Pancreas (tissue), 10 donors: ENCODE results near the gene BAZ2B. TPM values are rescaled to one million over a fixed set of nuclear protein-coding genes. Genes with fewer than 3 reads are reported as not detected.
A peak's percentile ranks its signal among the peaks of the same experiment; 100 is the strongest.

Experiments
- ATAC-seq, 4 donors: fragments of 200-7000 bp; cut with Tn5 transposase; one replicate each; pipeline versions ENCODE4 v1.8.0 to v1.9.1; 2020; ENCODE audit warnings: mild to moderate bottlenecking in 4 of 4, moderate library complexity in 4 of 4
- DNase-seq, 6 donors: peaks; one replicate each; pipeline ENCODE4 v3.0.0-alpha.2; 2020
- FAIRE-seq: peaks from 2 replicates; lab custom pipeline; 2012; peaks lifted over from hg19 to GRCh38; lab: Jason Lieb, UNC
- H3K27ac ChIP-seq, 4 donors: fragments of 200-600 bp; sonication (generic); 1 replicate in 3 of 4; 2 replicates in 1 of 4; pipeline versions ENCODE4 v1.5.0 to v1.8.0; 2020
- H3K27me3 ChIP-seq, 4 donors: fragments of 200-600 bp; one replicate each; pipeline ENCODE4 v1.8.0; 2021
- H3K36me3 ChIP-seq, 3 donors: fragments of 200-600 bp; sonication (generic) in 1 of 3; one replicate each; pipeline versions ENCODE4 v1.5.0 to v1.8.0; 2020 to 2021
- H3K4me1 ChIP-seq, 3 donors: fragments of 200-600 bp; one replicate each; pipeline ENCODE4 v1.8.0; 2021
- H3K4me3 ChIP-seq, 4 donors: fragments of 200-600 bp; sonication (generic) in 2 of 4; one replicate each; pipeline versions ENCODE4 v1.5.0 to v1.8.0; 2020 to 2021
- H3K9me3 ChIP-seq, 4 donors: fragments of 200-600 bp; one replicate each; pipeline ENCODE4 v1.8.0; 2021
- CTCF ChIP-seq, 4 donors: fragments of 200-600 bp; sonication (generic) in 3 of 4; IDR thresholded peaks; one replicate each; pipeline versions ENCODE4 v1.5.0 to v1.8.0; 2021; ENCODE audit warnings: antibody characterized with exemption in 4 of 4
- WGBS, 2 donors: extraction: QIAGEN DNeasy Blood & Tissue Kit; methylation state at CpG; one replicate each; pipeline ENCODE4 v1.1.7; 2013; 5-methylcytosine and 5-hydroxymethylcytosine counted together
- intact Hi-C, 3 donors: fragments of 100-400 bp; cut with DNase I; formaldehyde crosslinking; loops; one replicate each; pipeline versions ENCODE4 v1.11.1 to v1.14.2; 2022
- polyA plus RNA-seq, 2 donors: library from polyadenylated mRNA; stranded (reverse); fragments of 200-250 nt; gene quantifications; one replicate each; pipeline ENCODE4 v1.2.3, GENCODE V29; 2013
- total RNA-seq, 6 donors: library from RNA; stranded (reverse); fragmentation: NEBNext Ultra II Directional in 4 of 6; extraction: Animal tissue kit (Norgen Biotek cat#: 25700) in 4 of 6; gene quantifications; one replicate each; pipeline versions ENCODE4 v1.2.1 to v1.2.4, GENCODE V29; 2021 to 2023
- donor health status: healthy with polysubstance abuse.
- donor health status: DM: no; HTN: no; CAD: no; lungs with moderate emphysema.
- donor health status: DM: no; HTN: no; CAD: no.
- donor health status: control.
- donor health status: control.
- donor health status: Bipolar disorder and iron deficiency.
- donor health status: DM: yes; HTN: yes; CAD: no.
- donor health status: DM: no; HTN: no; CAD: no.
- donor health status: DM: no; HTN: no; CAD: no.
- donor health status: DM: yes; HTN: yes; CAD: no.

BAZ2B gene
- total and polyA plus RNA-seq, 8 donors, result 14.4 to 52.1 (median 34.4) TPM

GRCh38 chr2:159445307-159445706, 171.0 kb downstream of the BAZ2B start:
- no peak for DNase-seq
- peaks cover 0 to 3% (median 0%) of the 10 kb centered on the region in 3 donors for H3K4me1 ChIP-seq
- FAIRE-seq, result no peak
- TF ChIP-seq CTCF (IDR thresholded peaks at IDR 0.05), result no peak
- H3K36me3 ChIP-seq, result peaks cover 0 to 30% (median 24%) of the 10 kb centered on the region in 3 donors
- no peak overlapping the region for H3K4me3 ChIP-seq
- ATAC-seq, result no peak
- no peaks in the 10 kb centered on the region for H3K27me3 ChIP-seq
- intact Hi-C loops, result no loop called here
- no peak overlapping the region for H3K27ac ChIP-seq
- no peaks in the 10 kb centered on the region for H3K9me3 ChIP-seq

GRCh38 chr2:159444754-159445153, 171.6 kb downstream of the BAZ2B start:
- Histone ChIP-seq H3K4me3 (no peak overlapping the region), H3K27me3 (no peaks in the 10 kb centered on the region), H3K27ac (no peak overlapping the region), H3K36me3 (peaks cover 0 to 30% (median 24%) of the 10 kb centered on the region in 3 donors), H3K4me1 (peaks cover 0 to 3% (median 0%) of the 10 kb centered on the region in 3 donors), H3K9me3 (no peaks in the 10 kb centered on the region)
- ATAC-seq (no peak), DNase-seq (no peak), FAIRE-seq (no peak)
- no peak for TF ChIP-seq CTCF (IDR thresholded peaks at IDR 0.05)
- intact Hi-C loops, result no loop called here

GRCh38 chr2:159442159-159442852, 174.0 kb downstream of the BAZ2B start:
- Histone ChIP-seq H3K27ac (no peak overlapping the region), H3K36me3 (peaks cover 0 to 28% (median 21%) of the 10 kb centered on the region in 3 donors), H3K27me3 (no peaks in the 10 kb centered on the region), H3K4me1 (peaks cover 4 to 13% (median 6%) of the 10 kb centered on the region in 3 donors), H3K9me3 (no peaks in the 10 kb centered on the region), H3K4me3 (no peak overlapping the region)
- intact Hi-C loops, result no loop called here
- 71 to 78% methylated on average over 2 of the region's 2 CpGs for WGBS, 2 donors
- no peak for DNase-seq
- no peak for TF ChIP-seq CTCF (IDR thresholded peaks at IDR 0.05)
- ATAC-seq, result no peak
- FAIRE-seq, result no peak

- no peak overlapping the region for H3K27ac ChIP-seq
- ATAC-seq, result no peak
- intact Hi-C loops, result no loop called here
- H3K4me3 ChIP-seq, result no peak overlapping the region
- 13 to 22% methylated on average over 1 of the region's 1 CpG for WGBS, 2 donors
- peaks cover 4 to 14% (median 6%) of the 10 kb centered on the region in 3 donors for H3K4me1 ChIP-seq
- no peak for DNase-seq
- H3K27me3 ChIP-seq, result no peaks in the 10 kb centered on the region
- peaks cover 0 to 26% (median 18%) of the 10 kb centered on the region in 3 donors for H3K36me3 ChIP-seq
- no peaks in the 10 kb centered on the region for H3K9me3 ChIP-seq
- TF ChIP-seq CTCF (IDR thresholded peaks at IDR 0.05), result no peak
- FAIRE-seq, result no peak
These were observed 175.2 kb downstream of the BAZ2B start for GRCh38 chr2:159441182-159441581.

GRCh38 chr2:159439421-159439820, 176.9 kb downstream of the BAZ2B start:
- Histone ChIP-seq H3K27me3 (no peaks in the 10 kb centered on the region), H3K27ac (peak overlapping the region in 1 of 4 donors; percentile 49), H3K4me1 (peaks cover 4 to 14% (median 6%) of the 10 kb centered on the region in 3 donors), H3K9me3 (no peaks in the 10 kb centered on the region), H3K4me3 (no peak overlapping the region), H3K36me3 (peaks cover 0 to 12% (median 5%) of the 10 kb centered on the region in 3 donors)
- FAIRE-seq (no peak), DNase-seq (no peak), ATAC-seq (peak in 2 of 4 donors; percentile 45 to 46)
- TF ChIP-seq CTCF (IDR thresholded peaks at IDR 0.05), result no peak
- intact Hi-C loops, result no loop called here
